ENCODE data around the gene ANK2.

Gene ANK2

GRCh38 chr4:113317523-113317922, 268.1 kb downstream of the ANK2 start:
- TF ChIP-seq EZH2 (IDR thresholded peaks at IDR 0.05; ENCODE audit: borderline replicate concordance, low read depth, low read length, severe bottlenecking) (no peak), CTCF (IDR thresholded peaks at IDR 0.05; ENCODE audit: borderline replicate concordance, extremely low read depth, low read length, poor library complexity, severe bottlenecking) (no peak)
- Histone ChIP-seq H4K20me1 (ENCODE audit: insufficient read depth, low read length) (no peaks in the 10 kb centered on the region), H3K27ac (ENCODE audit: low read length) (no peak overlapping the region), H3K4me1 (ENCODE audit: insufficient read depth, low read length) (no peaks in the 10 kb centered on the region), H3K9me3 (ENCODE audit: insufficient read depth, low read length, severe bottlenecking) (no peaks in the 10 kb centered on the region), H3K27me3 (ENCODE audit: insufficient read depth, low read length, poor library complexity) (no peaks in the 10 kb centered on the region), H3K9ac (ENCODE audit: low read depth, low read length) (no peak overlapping the region), H3K4me2 (ENCODE audit: insufficient read depth, low read length) (no peak overlapping the region), H3K4me3 (ENCODE audit: low read depth in 1 of 2, low read length in 2 of 2) (no peak overlapping the region), H3K36me3 (ENCODE audit: insufficient read depth, low read length) (no peaks in the 10 kb centered on the region), H2AFZ (ENCODE audit: low read depth, low read length) (no peak overlapping the region), H3K79me2 (ENCODE audit: insufficient read depth, low read length) (no peaks in the 10 kb centered on the region)
- no peak for DNase-seq
- no peak for ATAC-seq (ENCODE audit: insufficient read depth, low read depth)

GRCh38 chr4:113322736-113323135, 273.3 kb downstream of the ANK2 start:
- Histone ChIP-seq H3K27ac (ENCODE audit: low read length) (no peak overlapping the region), H3K79me2 (ENCODE audit: insufficient read depth, low read length) (no peaks in the 10 kb centered on the region), H3K36me3 (ENCODE audit: insufficient read depth, low read length) (no peaks in the 10 kb centered on the region), H4K20me1 (ENCODE audit: insufficient read depth, low read length) (no peaks in the 10 kb centered on the region), H3K9ac (ENCODE audit: low read depth, low read length) (no peak overlapping the region), H2AFZ (ENCODE audit: low read depth, low read length) (no peak overlapping the region), H3K4me2 (ENCODE audit: insufficient read depth, low read length) (no peak overlapping the region), H3K4me1 (ENCODE audit: insufficient read depth, low read length) (no peaks in the 10 kb centered on the region), H3K4me3 (ENCODE audit: low read depth in 1 of 2, low read length in 2 of 2) (no peak overlapping the region), H3K27me3 (ENCODE audit: insufficient read depth, low read length, poor library complexity) (peaks cover 6% of the 10 kb centered on the region), H3K9me3 (ENCODE audit: insufficient read depth, low read length, severe bottlenecking) (no peaks in the 10 kb centered on the region)
- ATAC-seq (ENCODE audit: insufficient read depth, low read depth) (no peak), DNase-seq (no peak)
- TF ChIP-seq CTCF (IDR thresholded peaks at IDR 0.05; ENCODE audit: borderline replicate concordance, extremely low read depth, low read length, poor library complexity, severe bottlenecking) (no peak), EZH2 (IDR thresholded peaks at IDR 0.05; ENCODE audit: borderline replicate concordance, low read depth, low read length, severe bottlenecking) (no peak)

- DNase-seq: no peak
- H4K20me1 ChIP-seq (ENCODE audit: insufficient read depth, low read length): no peaks in the 10 kb centered on the region
- H3K27ac ChIP-seq (ENCODE audit: low read length): no peak overlapping the region
- no peaks in the 10 kb centered on the region for H3K9me3 ChIP-seq (ENCODE audit: insufficient read depth, low read length, severe bottlenecking)
- no peak overlapping the region for H3K4me3 ChIP-seq (ENCODE audit: low read depth in 1 of 2, low read length in 2 of 2)
- ATAC-seq (ENCODE audit: insufficient read depth, low read depth): no peak
- TF ChIP-seq EZH2 (IDR thresholded peaks at IDR 0.05; ENCODE audit: borderline replicate concordance, low read depth, low read length, severe bottlenecking): no peak
- TF ChIP-seq CTCF (IDR thresholded peaks at IDR 0.05; ENCODE audit: borderline replicate concordance, extremely low read depth, low read length, poor library complexity, severe bottlenecking): no peak
- no peak overlapping the region for H3K4me2 ChIP-seq (ENCODE audit: insufficient read depth, low read length)
- peaks cover 10% of the 10 kb centered on the region for H3K27me3 ChIP-seq (ENCODE audit: insufficient read depth, low read length, poor library complexity)
- no peaks in the 10 kb centered on the region for H3K4me1 ChIP-seq (ENCODE audit: insufficient read depth, low read length)
- no peaks in the 10 kb centered on the region for H3K79me2 ChIP-seq (ENCODE audit: insufficient read depth, low read length)
- no peak overlapping the region for H3K9ac ChIP-seq (ENCODE audit: low read depth, low read length)
- no peaks in the 10 kb centered on the region for H3K36me3 ChIP-seq (ENCODE audit: insufficient read depth, low read length)
- H2AFZ ChIP-seq (ENCODE audit: low read depth, low read length): no peak overlapping the region
These were observed 276.6 kb downstream of the ANK2 start for GRCh38 chr4:113325876-113326615.
